ENCODE measurements around the gene GFRA4. TPM values are rescaled to one million over a fixed set of nuclear protein-coding genes. Genes with fewer than 3 reads are reported as not detected.
A peak's percentile ranks its signal among the peaks of the same experiment; 100 is the strongest.

Gene GFRA4
- total RNA-seq, 1 experiment from 2014 or later = not detected

GRCh38 chr20:3651204-3651962, 11.8 kb downstream of the GFRA4 start:
- Histone ChIP-seq H4K20me1 (ENCODE audit: control insufficient read depth, insufficient read depth, insufficient read length) (no peaks in the 10 kb centered on the region), H3K4me2 (ENCODE audit: insufficient read depth, insufficient read length, low read length) (no peak overlapping the region), H4K8ac (replicated peaks; ENCODE audit: insufficient read length, low read depth, low read length) (no peak overlapping the region), H3K4me1 (ENCODE audit: insufficient read depth, low read length) (no peaks in the 10 kb centered on the region), H3K27me3 (ENCODE audit: insufficient read depth, low read length) (no peaks in the 10 kb centered on the region), H3K23ac (ENCODE audit: insufficient read length, low read depth, low read length) (no peak overlapping the region), H2AFZ (ENCODE audit: low read length) (no peak overlapping the region), H3K18ac (ENCODE audit: insufficient read length, low read depth, low read length) (no peak overlapping the region), H3K9me3 (ENCODE audit: control insufficient read depth, low read depth, low read length) (no peaks in the 10 kb centered on the region), H2BK5ac (ENCODE audit: insufficient read length, low read length) (no peak overlapping the region), H3T11ph (ENCODE audit: low read length) (no peak overlapping the region), H3K4ac (ENCODE audit: low read depth, low read length) (no peak overlapping the region), H3K9ac (ENCODE audit: extremely low read depth, insufficient read length, low read length) (no peak overlapping the region), H2BK15ac (ENCODE audit: low read depth, low read length) (no peak overlapping the region), H2AK5ac (ENCODE audit: insufficient read length, low read length) (no peak overlapping the region), H2BK120ac (ENCODE audit: low read depth, low read length, poor library complexity, severe bottlenecking) (no peak overlapping the region), H3K79me2 (ENCODE audit: insufficient read depth, low read length) (no peaks in the 10 kb centered on the region), H4K91ac (ENCODE audit: insufficient read length, low read depth, low read length) (no peak overlapping the region), H3K56ac (ENCODE audit: insufficient read length, low read depth, low read length) (no peak overlapping the region), H3K27ac (ENCODE audit: insufficient read length, low read depth, low read length) (no peak overlapping the region), H3K23me2 (ENCODE audit: insufficient read length, low read depth, low read length, poor library complexity, severe bottlenecking) (no peaks in the 10 kb centered on the region), H3K14ac (ENCODE audit: insufficient read depth, low read length) (no peak overlapping the region), H2BK12ac (ENCODE audit: insufficient read length, low read depth, low read length) (no peak overlapping the region), H3K79me1 (ENCODE audit: insufficient read depth, low read depth, low read length, poor library complexity, severe bottlenecking) (no peaks in the 10 kb centered on the region), H4K5ac (ENCODE audit: insufficient read length, low read depth, low read length) (no peak overlapping the region), H2BK20ac (ENCODE audit: low read depth, low read length, poor library complexity, severe bottlenecking) (no peak overlapping the region)
- no peaks in the 10 kb centered on the region for H3K27me3 Mint-ChIP-seq (ENCODE audit: low read depth)
- H3K4me1 Mint-ChIP-seq = peaks cover 13 to 16% of the 10 kb centered on the region in 2 experiments
- H3K9me3 Mint-ChIP-seq = no peaks in the 10 kb centered on the region
- H3K27ac Mint-ChIP-seq = peak overlapping the region in 2 of 3 experiments; percentile 3 to 48; a peak in 1 of 7 replicates
- no peak overlapping the region; a peak in 1 of 5 replicates for H3K4me3 Mint-ChIP-seq
- no CpG with 5 or more reads among the region's 9 CpGs for whole genome bisulfite sequencing (ENCODE audit: extremely low coverage, insufficient read length, low lambda C conversion rate)
- DNase-seq = no peak
- H3K36me3 Mint-ChIP-seq (ENCODE audit: insufficient read depth in 1 of 3, low read depth in 3 of 3) = peaks cover 0 to 6% (median 0%) of the 10 kb centered on the region in 3 experiments; a peak in 4 of 7 replicates
- TF ChIP-seq CTCF (conservative IDR thresholded peaks at IDR 0.05) = no peak
